IMR-90 (cell line): Measurements from ENCODE around the gene ALKBH2.

ENCODE experiments used
- RAD21 ChIP-seq: IDR thresholded peaks from 2 replicates; pipeline ENCODE4 v1.6.1; 2012; ENCODE audit warnings: low read length, improper control_type of control experiment
- TF ChIP-seq, protein P1 (sequence below): conservative IDR thresholded peaks from 2 replicates; pipeline ENCODE4 v1.5.1; 2012; ENCODE audit warnings: mild to moderate bottlenecking, low read depth, low read length, improper control_type of control experiment

DNA sequence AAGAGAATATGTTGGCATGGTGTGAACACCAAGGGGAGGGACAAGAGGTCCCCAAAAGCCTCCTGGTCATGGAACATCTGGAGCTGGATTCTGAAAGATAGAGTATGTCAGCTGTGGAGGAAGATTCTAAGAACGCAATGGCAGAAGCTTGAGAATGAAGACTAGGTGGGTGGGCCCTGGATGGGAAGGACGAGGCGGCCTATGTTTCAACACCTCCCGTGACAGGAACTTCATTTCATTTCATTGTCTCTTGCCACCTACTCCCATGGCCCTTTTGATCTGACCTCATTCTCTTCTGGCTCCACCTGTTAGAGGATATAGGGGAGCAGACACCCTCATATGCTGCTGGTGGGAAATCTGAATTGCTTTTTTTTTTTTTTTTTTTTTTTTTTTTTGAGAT is 7.5 kb upstream of the ALKBH2 start:
- TF ChIP-seq RAD21, result no peak
- TF ChIP-seq, protein P1, sequence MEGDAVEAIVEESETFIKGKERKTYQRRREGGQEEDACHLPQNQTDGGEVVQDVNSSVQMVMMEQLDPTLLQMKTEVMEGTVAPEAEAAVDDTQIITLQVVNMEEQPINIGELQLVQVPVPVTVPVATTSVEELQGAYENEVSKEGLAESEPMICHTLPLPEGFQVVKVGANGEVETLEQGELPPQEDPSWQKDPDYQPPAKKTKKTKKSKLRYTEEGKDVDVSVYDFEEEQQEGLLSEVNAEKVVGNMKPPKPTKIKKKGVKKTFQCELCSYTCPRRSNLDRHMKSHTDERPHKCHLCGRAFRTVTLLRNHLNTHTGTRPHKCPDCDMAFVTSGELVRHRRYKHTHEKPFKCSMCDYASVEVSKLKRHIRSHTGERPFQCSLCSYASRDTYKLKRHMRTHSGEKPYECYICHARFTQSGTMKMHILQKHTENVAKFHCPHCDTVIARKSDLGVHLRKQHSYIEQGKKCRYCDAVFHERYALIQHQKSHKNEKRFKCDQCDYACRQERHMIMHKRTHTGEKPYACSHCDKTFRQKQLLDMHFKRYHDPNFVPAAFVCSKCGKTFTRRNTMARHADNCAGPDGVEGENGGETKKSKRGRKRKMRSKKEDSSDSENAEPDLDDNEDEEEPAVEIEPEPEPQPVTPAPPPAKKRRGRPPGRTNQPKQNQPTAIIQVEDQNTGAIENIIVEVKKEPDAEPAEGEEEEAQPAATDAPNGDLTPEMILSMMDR, result no peak
